Measurements from ENCODE around the gene MMP20. TPM values are rescaled to one million over a fixed set of nuclear protein-coding genes. Genes with fewer than 3 reads are reported as not detected.

MMP20 gene
- total and polyA plus RNA-seq, 2 donors (not counting 1 experiment from before 2014, with no cell fraction given): not detected

DNA sequence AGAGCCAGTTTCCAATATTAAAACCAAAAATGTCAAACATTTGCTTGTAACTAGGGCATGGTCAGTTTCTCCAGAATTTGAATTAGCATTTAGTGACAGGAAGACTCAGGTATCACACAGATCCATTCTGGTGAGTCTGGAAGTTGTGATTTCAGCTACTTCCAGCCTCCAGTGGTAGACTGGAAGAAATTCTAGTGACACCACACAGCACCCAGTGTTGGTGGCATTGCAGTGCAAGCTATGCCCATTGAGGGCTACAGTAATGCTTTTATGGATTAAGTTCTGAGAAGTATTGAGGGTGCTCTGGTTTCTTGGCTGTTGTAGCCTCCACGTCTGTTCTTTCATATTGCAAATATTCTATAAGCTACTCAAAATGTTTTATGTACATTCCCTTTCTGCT is 31.4 kb upstream of the MMP20 start:
- intact Hi-C loops (cut with micrococcal nuclease): no loop called here
- no peak overlapping the region for H3K27ac ChIP-seq (ENCODE audit: low read length in 2 of 2)
- no peak overlapping the region for H2AFZ ChIP-seq (ENCODE audit: insufficient read depth, low read depth, low read length, poor library complexity, severe bottlenecking)
- H3K4me1 Mint-ChIP-seq: no peaks in the 10 kb centered on the region
- no peaks in the 10 kb centered on the region for H3K79me2 ChIP-seq (ENCODE audit: control insufficient read depth, insufficient read depth, low read length)
- CTCF ChIA-PET: interaction anchor here (2.6 kb wide), 1 partner anchor 10 kb away, joined by 15 read pairs; no protein-coding TSS in a partner anchor
- TF ChIP-seq CTCF (IDR thresholded peaks at IDR 0.05): no peak
- TF ChIP-seq EZH2 (IDR thresholded peaks at IDR 0.05; ENCODE audit: borderline replicate concordance, insufficient read depth, low read depth, low read length, poor library complexity, severe bottlenecking): no peak
- no peaks in the 10 kb centered on the region for H3K36me3 ChIP-seq (replicated peaks in 1 of 2; ENCODE audit: control extremely low read depth in 1 of 2, control insufficient read depth in 1 of 2, extremely low read depth in 1 of 2, insufficient read depth in 2 of 2, low read length in 1 of 2)
- no peaks in the 10 kb centered on the region for H3K4me1 ChIP-seq (ENCODE audit: control insufficient read depth in 2 of 2, insufficient read depth in 2 of 2, low read length in 2 of 2)
- H3K9me3 Mint-ChIP-seq (ENCODE audit: insufficient read depth): peaks cover 2% of the 10 kb centered on the region
- no peak for ATAC-seq (ENCODE audit: low read depth)
- peaks cover 0 to 5% (median 2%) of the 10 kb centered on the region in 4 experiments for H3K27me3 ChIP-seq (replicated peaks in 1 of 4; ENCODE audit: control extremely low read depth in 1 of 4, control insufficient read depth in 3 of 4, insufficient read depth in 4 of 4, low read length in 3 of 4)
- WGBS (ENCODE audit: insufficient coverage): no CpG with 5 or more reads among the region's 1 CpG
- no peaks in the 10 kb centered on the region for H4K20me1 ChIP-seq (ENCODE audit: control insufficient read depth, insufficient read depth, low read length, poor library complexity, severe bottlenecking)
- no peak overlapping the region for H3K4me3 Mint-ChIP-seq
- H3K4me3 ChIP-seq (ENCODE audit: control extremely low read depth in 1 of 5, extremely low read depth in 1 of 5, insufficient read depth in 1 of 5, low read depth in 2 of 5, low read length in 4 of 5): no peak overlapping the region
- H3K27me3 Mint-ChIP-seq: peaks cover 26% of the 10 kb centered on the region
- H3K9ac ChIP-seq (ENCODE audit: low read length): no peak overlapping the region
- H3K27ac Mint-ChIP-seq: no peak overlapping the region
- POLR2A ChIA-PET: no interaction called here
- H3K4me2 ChIP-seq (replicated peaks; ENCODE audit: low read depth, low read length, poor library complexity, severe bottlenecking): no peak overlapping the region
- no peak for DNase-seq
- peaks cover 0 to 2% (median 0%) of the 10 kb centered on the region in 3 donors for H3K9me3 ChIP-seq (ENCODE audit: control extremely low read depth in 1 of 3, control insufficient read depth in 2 of 3, insufficient read depth in 1 of 3, low read length in 2 of 3)

GRCh38 chr11:102655547-102655946 is 30.4 kb upstream of the MMP20 start:
- no peak overlapping the region for H3K27ac Mint-ChIP-seq
- ChIA-PET CTCF (interaction anchor here (0.9 kb wide), 1 partner anchor 11 kb away, joined by 4 read pairs; no protein-coding TSS in a partner anchor), POLR2A (no interaction called here)
- no peak overlapping the region for H2AFZ ChIP-seq (ENCODE audit: insufficient read depth, low read depth, low read length, poor library complexity, severe bottlenecking)
- no peak overlapping the region for H3K4me3 Mint-ChIP-seq
- H3K9me3 Mint-ChIP-seq (ENCODE audit: insufficient read depth): peaks cover 2% of the 10 kb centered on the region
- intact Hi-C loops (cut with micrococcal nuclease): no loop called here
- WGBS (ENCODE audit: insufficient coverage): 83% methylated on average over 1 of the region's 2 CpGs
- H3K79me2 ChIP-seq (ENCODE audit: control insufficient read depth, insufficient read depth, low read length): no peaks in the 10 kb centered on the region
- no peaks in the 10 kb centered on the region for H3K4me1 ChIP-seq (ENCODE audit: control insufficient read depth in 2 of 2, insufficient read depth in 2 of 2, low read length in 2 of 2)
- ATAC-seq (ENCODE audit: low read depth): no peak
- no peak overlapping the region for H3K4me3 ChIP-seq (ENCODE audit: control extremely low read depth in 1 of 5, extremely low read depth in 1 of 5, insufficient read depth in 1 of 5, low read depth in 2 of 5, low read length in 4 of 5)
- no peaks in the 10 kb centered on the region for H3K36me3 ChIP-seq (replicated peaks in 1 of 2; ENCODE audit: control extremely low read depth in 1 of 2, control insufficient read depth in 1 of 2, extremely low read depth in 1 of 2, insufficient read depth in 2 of 2, low read length in 1 of 2)
- TF ChIP-seq CTCF (IDR thresholded peaks at IDR 0.05): no peak
- DNase-seq: no peak
- H3K9ac ChIP-seq (ENCODE audit: low read length): no peak overlapping the region
- H3K9me3 ChIP-seq (ENCODE audit: control extremely low read depth in 1 of 3, control insufficient read depth in 2 of 3, insufficient read depth in 1 of 3, low read length in 2 of 3): peaks cover 0 to 2% (median 0%) of the 10 kb centered on the region in 3 donors
- peaks cover 0 to 5% (median 2%) of the 10 kb centered on the region in 4 experiments for H3K27me3 ChIP-seq (replicated peaks in 1 of 4; ENCODE audit: control extremely low read depth in 1 of 4, control insufficient read depth in 3 of 4, insufficient read depth in 4 of 4, low read length in 3 of 4)
- H3K4me2 ChIP-seq (replicated peaks; ENCODE audit: low read depth, low read length, poor library complexity, severe bottlenecking): no peak overlapping the region
- H3K27me3 Mint-ChIP-seq: peaks cover 34% of the 10 kb centered on the region
- no peaks in the 10 kb centered on the region for H3K4me1 Mint-ChIP-seq
- H4K20me1 ChIP-seq (ENCODE audit: control insufficient read depth, insufficient read depth, low read length, poor library complexity, severe bottlenecking): no peaks in the 10 kb centered on the region
- H3K27ac ChIP-seq (ENCODE audit: low read length in 2 of 2): no peak overlapping the region
